BJ (cell line): ENCODE results near the gene KCNIP3. TPM values are rescaled to one million over a fixed set of nuclear protein-coding genes. Genes with fewer than 3 reads are reported as not detected.

ENCODE experiments used
- CTCF ChIA-PET: fragments of 350-600 bp; formaldehyde crosslinking; extraction: SDS; loops from one replicate; lab custom pipeline; 2021; ENCODE audit warnings: antibody characterized with exemption, inconsistent platforms; lab: Yijun Ruan, JAX
- POLR2A ChIA-PET: fragments of 300-600 bp; sonication (Branson Sonifier 250); formaldehyde crosslinking; extraction: SDS; loops from one replicate; lab custom pipeline; 2021; ENCODE audit warnings: antibody characterized with exemption; lab: Charles Lee
- DNase-seq: peaks from one replicate; pipeline ENCODE4 v3.0.0-alpha.2; 2011; ENCODE audit warnings: low read depth
- H3K27me3 ChIP-seq: 2 replicates; pipeline ENCODE4 v1.6.0; 2011; ENCODE audit warnings: low read length; ENCODE audit not compliant: control insufficient read depth, insufficient read depth
- H3K36me3 ChIP-seq: 2 replicates; pipeline ENCODE4 v1.5.1; 2011; ENCODE audit warnings: low read length; ENCODE audit not compliant: control insufficient read depth, insufficient read depth
- H3K4me3 ChIP-seq: 2 replicates; pipeline ENCODE4 v1.5.1; 2011; ENCODE audit warnings: low read depth, mild to moderate bottlenecking, control low read depth, low read length
- CTCF ChIP-seq: IDR thresholded peaks from 2 replicates; pipeline ENCODE4 v1.5.1; 2011; ENCODE audit warnings: low read depth, mild to moderate bottlenecking, control low read depth, inconsistent platforms, low read length, moderate library complexity; ENCODE audit not compliant: insufficient read depth
- polyA plus RNA-seq: library from polyadenylated mRNA; depleted of rRNA; stranded (reverse); fragments of >200 nt; gene quantifications from 2 replicates; pipeline ENCODE4 v1.2.3, GENCODE V29; 2011

The KCNIP3 gene
- polyA plus RNA-seq, 1 experiment = 4.1 TPM

DNA sequence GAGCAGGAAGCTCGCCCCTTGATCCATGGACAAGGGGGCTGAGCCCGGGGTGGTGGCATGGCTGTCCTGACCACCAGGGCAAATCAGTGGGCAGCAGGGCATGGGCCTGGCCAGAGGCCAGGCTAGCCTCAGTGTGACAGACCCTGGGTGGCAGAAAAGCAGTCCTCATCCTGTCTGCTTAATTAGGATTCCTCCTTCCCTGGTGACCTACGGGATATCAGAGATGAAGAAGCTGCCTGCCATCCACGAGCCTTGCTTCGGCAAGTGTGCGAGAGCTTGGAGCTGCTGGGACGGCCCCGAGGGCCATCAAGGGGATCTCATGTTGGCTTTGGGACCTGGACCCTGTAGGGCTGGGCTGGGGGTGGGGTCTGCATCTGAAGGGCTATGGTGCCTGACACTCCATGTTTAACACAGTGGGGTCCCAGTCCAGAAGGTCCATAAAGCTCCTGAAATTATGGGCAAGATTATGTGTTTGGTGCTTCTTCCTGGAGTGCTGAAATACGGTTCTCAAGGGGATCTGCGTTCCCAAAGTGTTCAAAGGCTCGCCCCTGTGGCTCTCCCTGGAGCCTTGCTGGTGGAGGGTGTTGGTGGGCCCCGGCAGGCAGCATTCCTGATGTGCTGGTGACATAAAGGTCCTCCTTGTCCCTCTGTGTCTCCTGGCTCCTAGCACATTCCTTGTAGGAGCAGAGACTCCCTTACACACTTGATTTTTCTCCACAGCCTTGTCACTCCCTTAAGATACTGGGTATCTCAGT is 52.6 kb downstream of the KCNIP3 start:
- no peak for DNase-seq
- no peak for TF ChIP-seq CTCF
- Histone ChIP-seq H3K27me3 (no peaks in the 10 kb centered on the region; the same call in 1 of the 2 replicates), H3K4me3 (no peak overlapping the region), H3K36me3 (no peaks in the 10 kb centered on the region)
- ChIA-PET POLR2A (no interaction called here), CTCF (interaction anchor here (1.3 to 2.3 kb wide), 4 partner anchors 9 to 120 kb away, joined by 3 to 4 read pairs (median 4); no protein-coding TSS in a partner anchor)

- no peak for TF ChIP-seq CTCF
- DNase-seq = no peak
- Histone ChIP-seq H3K4me3 (no peak overlapping the region), H3K36me3 (peaks cover 1% of the 10 kb centered on the region; the same call in 1 of the 2 replicates), H3K27me3 (no peaks in the 10 kb centered on the region; the same call in 1 of the 2 replicates)
- POLR2A ChIA-PET = no interaction called here
- CTCF ChIA-PET = interaction anchor here (1.5 to 2.3 kb wide), 4 partner anchors 8 to 121 kb away, joined by 3 to 4 read pairs (median 4); no protein-coding TSS in a partner anchor
Observed at GRCh38 chr2:95350368-95350767, 53.2 kb downstream of the KCNIP3 start.

- POLR2A ChIA-PET = no interaction called here
- CTCF ChIA-PET = interaction anchor here (0.6 to 2.3 kb wide), 3 partner anchors 9 to 37 kb away, joined by 3 to 4 read pairs (median 4); no protein-coding TSS in a partner anchor
- Histone ChIP-seq H3K27me3 (no peaks in the 10 kb centered on the region; the same call in 1 of the 2 replicates), H3K36me3 (peaks cover 1% of the 10 kb centered on the region; the same call in 1 of the 2 replicates), H3K4me3 (no peak overlapping the region)
- no peak for DNase-seq
- TF ChIP-seq CTCF = no peak
Observed at GRCh38 chr2:95350774-95351597, 53.8 kb downstream of the KCNIP3 start.

DNA sequence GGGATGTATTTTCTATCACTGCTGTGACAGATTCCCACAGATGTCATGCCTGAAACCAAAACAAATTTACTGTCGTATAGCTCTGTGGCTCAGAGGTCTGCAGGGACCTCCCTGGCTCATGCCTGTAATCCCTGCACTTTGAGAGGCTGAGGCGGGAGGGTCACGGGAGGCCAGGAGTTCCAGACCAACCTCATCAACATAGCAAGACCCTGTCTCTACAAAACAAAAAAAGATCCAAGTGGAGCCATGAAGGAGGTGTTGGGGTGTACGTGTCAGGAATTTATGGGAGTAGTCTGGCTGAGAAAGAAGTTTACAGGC is 54.4 kb downstream of the KCNIP3 start:
- POLR2A ChIA-PET = no interaction called here
- TF ChIP-seq CTCF = no peak
- CTCF ChIA-PET = interaction anchor here (0.6 to 2.3 kb wide), 3 partner anchors 8 to 36 kb away, joined by 3 to 4 read pairs (median 4); no protein-coding TSS in a partner anchor
- Histone ChIP-seq H3K4me3 (no peak overlapping the region), H3K36me3 (peaks cover 1% of the 10 kb centered on the region; the same call in 1 of the 2 replicates), H3K27me3 (no peaks in the 10 kb centered on the region; the same call in 1 of the 2 replicates)
- DNase-seq = no peak
